Activated CD4-positive, alpha-beta T cell treated with anti-CD3 and anti-CD28 coated beads, Interleukin-2, amount 10 ng/mL, durations not matched to agents 7 days and 5 days (primary cell): ENCODE measurements around the gene NIM1K. TPM values are rescaled to one million over a fixed set of nuclear protein-coding genes. Genes with fewer than 3 reads are reported as not detected.
"Not testable (repeated sequence)": the region's sequence is repeated elsewhere in the genome, so short reads cannot be mapped to it uniquely, and the experiment has no call there.

Experiments used
- CTCF ChIA-PET: fragments of 350-600 bp; sonication (Branson Sonifier 250); formaldehyde crosslinking; loops from one replicate; lab custom pipeline; 2021; ENCODE audit warnings: antibody characterized with exemption; lab: Charles Lee
- POLR2A ChIA-PET: fragments of 350-600 bp; sonication (Branson Sonifier 250); formaldehyde crosslinking; loops from one replicate; lab custom pipeline; 2021; ENCODE audit warnings: antibody characterized with exemption; lab: Charles Lee
- DNase-seq: peaks from one replicate; pipeline ENCODE4 v3.0.0-alpha.2; 2020
- H3K27ac Mint-ChIP-seq: one replicate; pipeline ENCODE4 v1.8.0; 2021; ENCODE audit warnings: mild to moderate bottlenecking, moderate library complexity, mixed read lengths
- H3K27me3 Mint-ChIP-seq: one replicate; pipeline ENCODE4 v1.8.0; 2021; ENCODE audit warnings: mixed read lengths
- H3K36me3 Mint-ChIP-seq: one replicate; pipeline ENCODE4 v1.8.0; 2021; ENCODE audit warnings: low read depth, mixed read lengths
- H3K4me1 Mint-ChIP-seq: one replicate; pipeline ENCODE4 v1.8.0; 2021; ENCODE audit warnings: mixed read lengths
- H3K4me3 Mint-ChIP-seq: one replicate; pipeline ENCODE4 v1.8.0; 2021; ENCODE audit warnings: mild to moderate bottlenecking, moderate library complexity, mixed read lengths
- H3K9me3 Mint-ChIP-seq: one replicate; pipeline ENCODE4 v1.8.0; 2021; ENCODE audit warnings: mixed read lengths
- total RNA-seq, 2 experiments: library from RNA; stranded (reverse); gene quantifications; one replicate each; pipeline ENCODE4 v1.2.3, GENCODE V29; 2021

NIM1K gene
- total RNA-seq, 2 experiments from 2014 or later: 0.50 to 0.75 TPM

GRCh38 chr5:43300112-43300511 is 108.1 kb downstream of the NIM1K start:
- Mint-ChIP-seq H3K4me1 (peaks cover 39% of the 10 kb centered on the region), H3K27me3 (no peaks in the 10 kb centered on the region)
- POLR2A ChIA-PET: no interaction called here

GRCh38 chr5:43301653-43302091 is 109.6 kb downstream of the NIM1K start:
- Mint-ChIP-seq H3K36me3 (peaks cover 52% of the 10 kb centered on the region), H3K27ac (peak overlapping the region; percentile 14), H3K4me1 (peaks cover 50% of the 10 kb centered on the region), H3K9me3 (no peaks in the 10 kb centered on the region), H3K4me3 (no peak overlapping the region), H3K27me3 (no peaks in the 10 kb centered on the region)
- DNase-seq: no peak
- POLR2A ChIA-PET: no interaction called here
- CTCF ChIA-PET: interaction anchor here (0.5 to 2.5 kb wide), 2 partner anchors 11 to 151 kb away, joined by 3 to 7 read pairs; partner anchors contain the start of gene HMGCS1

More at GRCh38 chr5:43300112-43300511, 108.1 kb downstream of the NIM1K start:
- CTCF ChIA-PET: no interaction called here
- Mint-ChIP-seq H3K4me3 (no peak overlapping the region), H3K36me3 (peaks cover 63% of the 10 kb centered on the region), H3K27ac (no peak overlapping the region), H3K9me3 (no peaks in the 10 kb centered on the region)
- DNase-seq: no peak

GRCh38 chr5:43302481-43302880 is 110.5 kb downstream of the NIM1K start:
- no peak for DNase-seq
- no peak overlapping the region for H3K4me3 Mint-ChIP-seq
- H3K27ac Mint-ChIP-seq: no peak overlapping the region
- CTCF ChIA-PET: interaction anchor here (1.2 to 2.5 kb wide), 2 partner anchors 11 kb away, joined by 4 to 7 read pairs; partner anchors contain the start of gene HMGCS1
- no peaks in the 10 kb centered on the region for H3K9me3 Mint-ChIP-seq
- peaks cover 47% of the 10 kb centered on the region for H3K36me3 Mint-ChIP-seq
- H3K27me3 Mint-ChIP-seq: no peaks in the 10 kb centered on the region
- H3K4me1 Mint-ChIP-seq: peaks cover 53% of the 10 kb centered on the region
- POLR2A ChIA-PET: no interaction called here

GRCh38 chr5:43303242-43303641 is 111.2 kb downstream of the NIM1K start:
- no peak for DNase-seq
- no peak overlapping the region for H3K4me3 Mint-ChIP-seq
- peaks cover 59% of the 10 kb centered on the region for H3K4me1 Mint-ChIP-seq
- no peaks in the 10 kb centered on the region for H3K27me3 Mint-ChIP-seq
- peak overlapping the region; percentile 86 for H3K27ac Mint-ChIP-seq
- ChIA-PET CTCF (interaction anchor here (0.6 to 2.5 kb wide), 3 partner anchors 10 to 355 kb away, joined by 3 to 7 read pairs (median 4); partner anchors contain the start of gene HMGCS1), POLR2A (no interaction called here)
- H3K9me3 Mint-ChIP-seq: no peaks in the 10 kb centered on the region
- H3K36me3 Mint-ChIP-seq: peaks cover 42% of the 10 kb centered on the region

GRCh38 chr5:43304525-43304924 is 112.5 kb downstream of the NIM1K start:
- Mint-ChIP-seq H3K27ac (peak overlapping the region; percentile 86), H3K27me3 (no peaks in the 10 kb centered on the region), H3K4me3 (peak overlapping the region; percentile 37), H3K9me3 (no peaks in the 10 kb centered on the region), H3K36me3 (peaks cover 35% of the 10 kb centered on the region), H3K4me1 (peaks cover 68% of the 10 kb centered on the region)
- DNase-seq: no peak
- ChIA-PET POLR2A (no interaction called here), CTCF (interaction anchor here (1.0 kb wide), 1 partner anchor 184 kb away, joined by 3 read pairs; the partner anchor contains the start of gene ZNF131)

- Mint-ChIP-seq H3K4me1 (peaks cover 76% of the 10 kb centered on the region), H3K9me3 (no peaks in the 10 kb centered on the region), H3K36me3 (peaks cover 28% of the 10 kb centered on the region), H3K27me3 (no peaks in the 10 kb centered on the region), H3K27ac (no peak overlapping the region), H3K4me3 (no peak overlapping the region)
- ChIA-PET POLR2A (no interaction called here), CTCF (interaction anchor here (0.7 to 1.4 kb wide), 5 partner anchors 10 to 201 kb away, joined by 3 to 4 read pairs (median 3); no protein-coding TSS in a partner anchor)
- peak; percentile 52 for DNase-seq
Observed at GRCh38 chr5:43305948-43306565, 114.0 kb downstream of the NIM1K start.

GRCh38 chr5:43306954-43307353 is 114.9 kb downstream of the NIM1K start:
- CTCF ChIA-PET: interaction anchor here (0.7 to 1.4 kb wide), 3 partner anchors 11 to 202 kb away, joined by 3 to 4 read pairs (median 3); no protein-coding TSS in a partner anchor
- H3K27ac Mint-ChIP-seq: peak overlapping the region; percentile 54
- POLR2A ChIA-PET, H3K27me3 Mint-ChIP-seq, H3K9me3 Mint-ChIP-seq, DNase-seq, H3K4me3 Mint-ChIP-seq: not testable (repeated sequence)
- peaks cover 30% of the 10 kb centered on the region for H3K36me3 Mint-ChIP-seq
- H3K4me1 Mint-ChIP-seq: peaks cover 79% of the 10 kb centered on the region

- H3K27me3 Mint-ChIP-seq: no peaks in the 10 kb centered on the region
- DNase-seq: no peak
- peaks cover 3% of the 10 kb centered on the region for H3K9me3 Mint-ChIP-seq
- peaks cover 76% of the 10 kb centered on the region for H3K4me1 Mint-ChIP-seq
- no peak overlapping the region for H3K27ac Mint-ChIP-seq
- no peak overlapping the region for H3K4me3 Mint-ChIP-seq
- peaks cover 22% of the 10 kb centered on the region for H3K36me3 Mint-ChIP-seq
- ChIA-PET POLR2A (no interaction called here), CTCF (no interaction called here)
Observed at GRCh38 chr5:43309122-43309521, 117.1 kb downstream of the NIM1K start.

- POLR2A ChIA-PET: no interaction called here
- DNase-seq: no peak
- peaks cover 76% of the 10 kb centered on the region for H3K4me1 Mint-ChIP-seq
- peaks cover 19% of the 10 kb centered on the region for H3K36me3 Mint-ChIP-seq
- H3K9me3 Mint-ChIP-seq: peaks cover 5% of the 10 kb centered on the region
- H3K4me3 Mint-ChIP-seq: no peak overlapping the region
- CTCF ChIA-PET: no interaction called here
- no peak overlapping the region for H3K27ac Mint-ChIP-seq
- H3K27me3 Mint-ChIP-seq: no peaks in the 10 kb centered on the region
Observed at GRCh38 chr5:43309637-43310036, 117.6 kb downstream of the NIM1K start.

GRCh38 chr5:43312076-43312661 is 120.1 kb downstream of the NIM1K start:
- peaks cover 15% of the 10 kb centered on the region for H3K36me3 Mint-ChIP-seq
- H3K9me3 Mint-ChIP-seq: peaks cover 15% of the 10 kb centered on the region
- POLR2A ChIA-PET: interaction anchor here (0.6 to 1.7 kb wide), 5 partner anchors 76 to 343 kb away, joined by 3 to 7 read pairs (median 3); partner anchors contain the start of gene TMEM267
- H3K27ac Mint-ChIP-seq: peak overlapping the region; percentile 91
- H3K27me3 Mint-ChIP-seq: no peaks in the 10 kb centered on the region
- CTCF ChIA-PET: interaction anchor here (0.9 to 2.2 kb wide), 5 partner anchors 9 to 293 kb away, joined by 3 to 9 read pairs (median 5); partner anchors contain the start of gene TMEM267
- peaks cover 72% of the 10 kb centered on the region for H3K4me1 Mint-ChIP-seq
- no peak for DNase-seq
- H3K4me3 Mint-ChIP-seq: peak overlapping the region; percentile 99

GRCh38 chr5:43312699-43313034 is 120.6 kb downstream of the NIM1K start:
- DNase-seq: no peak
- H3K27me3 Mint-ChIP-seq: no peaks in the 10 kb centered on the region
- peak overlapping the region; percentile 99 for H3K4me3 Mint-ChIP-seq
- ChIA-PET CTCF (interaction anchor here (0.8 to 2.3 kb wide), 7 partner anchors 10 to 240 kb away, joined by 3 to 10 read pairs (median 7); partner anchors contain the start of gene TMEM267), POLR2A (interaction anchor here (0.6 to 1.7 kb wide), 4 partner anchors 171 to 343 kb away, joined by 3 to 7 read pairs (median 4); partner anchors contain the start of genes TMEM267 and ZNF131)
- H3K4me1 Mint-ChIP-seq: peaks cover 70% of the 10 kb centered on the region
- H3K27ac Mint-ChIP-seq: peak overlapping the region; percentile 91
- H3K9me3 Mint-ChIP-seq: peaks cover 15% of the 10 kb centered on the region
- H3K36me3 Mint-ChIP-seq: peaks cover 14% of the 10 kb centered on the region

- no peaks in the 10 kb centered on the region for H3K27me3 Mint-ChIP-seq
- ChIA-PET CTCF (interaction anchor here (0.8 to 2.3 kb wide), 11 partner anchors 10 to 305 kb away, joined by 3 to 10 read pairs (median 3); partner anchors contain the start of gene TMEM267), POLR2A (interaction anchor here (0.6 to 1.7 kb wide), 3 partner anchors 171 to 344 kb away, joined by 3 to 7 read pairs (median 5); partner anchors contain the start of genes TMEM267 and ZNF131)
- H3K4me3 Mint-ChIP-seq: peak within 1 kb of the TSS; percentile 99
- H3K36me3 Mint-ChIP-seq: peaks cover 14% of the 10 kb centered on the region
- H3K4me1 Mint-ChIP-seq: peaks cover 65% of the 10 kb centered on the region
- DNase-seq: peak; percentile 99
- H3K9me3 Mint-ChIP-seq: peaks cover 15% of the 10 kb centered on the region
- peak within 1 kb of the TSS; percentile 91 for H3K27ac Mint-ChIP-seq
Observed at GRCh38 chr5:43313035-43313853, 121.2 kb downstream of the NIM1K start, which contains the start of gene HMGCS1. TSS of gene HMGCS1 (minus strand) at chr5:43313412. CDS start at chr5:43298965, 14,447 bp downstream.
